HEK293T (cell line): ENCODE data around the gene SH3RF1.
"Not testable (repeated sequence)": the region's sequence is repeated elsewhere in the genome, so short reads cannot be mapped to it uniquely, and the experiment has no call there.

Source experiments
- CTCF ChIA-PET: fragments of 350-600 bp; formaldehyde crosslinking; extraction: SDS; loops from one replicate; lab custom pipeline; 2021; ENCODE audit warnings: antibody characterized with exemption, inconsistent platforms; lab: Yijun Ruan, JAX
- POLR2A ChIA-PET: fragments of 350-600 bp; formaldehyde crosslinking; extraction: SDS; loops from one replicate; lab custom pipeline; 2020; ENCODE audit warnings: antibody characterized with exemption, inconsistent platforms; lab: Yijun Ruan, JAX
- DNase-seq: peaks from one replicate; pipeline ENCODE4 v3.0.0; 2012; ENCODE audit warnings: mixed read lengths; ENCODE audit errors: extremely low spot score
- ARNT ChIP-seq: fragments of 450-650 bp; IDR thresholded peaks from 2 replicates; pipeline ENCODE4 v1.6.1; 2017; ENCODE audit warnings: mild to moderate bottlenecking
- BHLHE40 ChIP-seq: fragments of 450-650 bp; IDR thresholded peaks from 2 replicates; pipeline ENCODE4 v1.6.1; 2016; ENCODE audit warnings: mild to moderate bottlenecking, moderate library complexity, borderline replicate concordance
- CTBP1 ChIP-seq: fragments of 450-650 bp; IDR thresholded peaks from 2 replicates; pipeline ENCODE4 v1.6.1; 2016; ENCODE audit warnings: borderline replicate concordance
- ELF4 ChIP-seq: fragments of 450-650 bp; IDR thresholded peaks from 2 replicates; pipeline ENCODE4 v1.6.1; 2017; ENCODE audit warnings: antibody characterized with exemption
- FOXA1 ChIP-seq: fragments of 450-650 bp; IDR thresholded peaks from 2 replicates; pipeline ENCODE4 v1.6.1; 2016; ENCODE audit warnings: mild to moderate bottlenecking
- FOXK2 ChIP-seq: fragments of 450-650 bp; IDR thresholded peaks from 2 replicates; pipeline ENCODE4 v1.6.1; 2016; ENCODE audit warnings: mild to moderate bottlenecking
- FOXM1 ChIP-seq: fragments of 450-650 bp; IDR thresholded peaks from 2 replicates; pipeline ENCODE4 v1.6.1; 2017; ENCODE audit warnings: mild to moderate bottlenecking, borderline replicate concordance
- HDGF ChIP-seq: fragments of 450-650 bp; IDR thresholded peaks from 2 replicates; pipeline ENCODE4 v1.6.1; 2017; ENCODE audit warnings: antibody characterized with exemption, borderline replicate concordance
- L3MBTL2 ChIP-seq: fragments of 450-650 bp; conservative IDR thresholded peaks from 2 replicates; pipeline ENCODE4 v1.6.1; 2016; ENCODE audit warnings: mild to moderate bottlenecking
- LEF1 ChIP-seq: fragments of 450-650 bp; IDR thresholded peaks from 2 replicates; pipeline ENCODE4 v1.6.1; 2017; ENCODE audit warnings: mild to moderate bottlenecking, borderline replicate concordance
- NFRKB ChIP-seq: fragments of 450-650 bp; IDR thresholded peaks from 2 replicates; pipeline ENCODE4 v1.6.1; 2016; ENCODE audit warnings: mild to moderate bottlenecking, moderate library complexity
- PKNOX1 ChIP-seq: fragments of 450-650 bp; IDR thresholded peaks from 2 replicates; pipeline ENCODE4 v1.6.1; 2016
- SP1 ChIP-seq: fragments of 450-650 bp; IDR thresholded peaks from 2 replicates; pipeline ENCODE4 v1.6.1; 2017
- SUZ12 ChIP-seq: fragments of 450-650 bp; IDR thresholded peaks from 2 replicates; pipeline ENCODE4 v1.6.1; 2016; ENCODE audit warnings: mild to moderate bottlenecking
- TARDBP ChIP-seq: fragments of 450-650 bp; IDR thresholded peaks from 2 replicates; pipeline ENCODE4 v1.6.1; 2016
- ZNF384 ChIP-seq: fragments of 450-650 bp; IDR thresholded peaks from 2 replicates; pipeline ENCODE4 v1.6.1; 2016

SH3RF1 gene

GRCh38 chr4:169208516-169208915 lies 62.2 kb downstream of the SH3RF1 start:
- DNase-seq: no peak
- CTCF ChIA-PET: no interaction called here
- no peak for TF ChIP-seq ELF4
- no peak for TF ChIP-seq SUZ12
- no peak for TF ChIP-seq PKNOX1
- TF ChIP-seq LEF1: no peak
- no peak for TF ChIP-seq L3MBTL2
- no peak for TF ChIP-seq SP1
- POLR2A ChIA-PET: no interaction called here

GRCh38 chr4:169208090-169208455 lies 62.7 kb downstream of the SH3RF1 start:
- POLR2A ChIA-PET: no interaction called here
- DNase-seq: no peak
- TF ChIP-seq ELF4 (no peak), BHLHE40 (no peak), NFRKB (no peak), LEF1 (no peak), FOXA1 (no peak), FOXM1 (no peak), TARDBP (no peak), SUZ12 (no peak), PKNOX1 (no peak), ARNT (no peak), HDGF (no peak), ZNF384 (no peak), SP1 (no peak), CTBP1 (no peak), FOXK2 (no peak), L3MBTL2 (no peak)
- CTCF ChIA-PET: no interaction called here

GRCh38 chr4:169207436-169208089 lies 63.2 kb downstream of the SH3RF1 start:
- CTCF ChIA-PET: interaction anchor here (0.6 kb wide), 1 partner anchor 21 kb away, joined by 3 read pairs; no protein-coding TSS in a partner anchor
- DNase-seq: no peak
- POLR2A ChIA-PET: interaction anchor here (0.9 kb wide), 1 partner anchor 62 kb away, joined by 3 read pairs; no protein-coding TSS in a partner anchor
- TF ChIP-seq FOXA1 (no peak), SUZ12 (no peak), L3MBTL2 (no peak)

- TF ChIP-seq ELF4 (no peak), LEF1 (no peak), TARDBP (no peak), FOXK2 (no peak), NFRKB (no peak), ZNF384 (no peak), SP1 (no peak), HDGF (no peak), FOXM1 (no peak), FOXA1 (no peak)
- DNase-seq: no peak
- POLR2A ChIA-PET: no interaction called here
- CTCF ChIA-PET: no interaction called here
Observed at GRCh38 chr4:169205744-169206080, 65.0 kb downstream of the SH3RF1 start.

GRCh38 chr4:169205075-169205743 lies 65.5 kb downstream of the SH3RF1 start:
- ChIA-PET CTCF (no interaction called here), POLR2A (interaction anchor here (0.7 to 1.2 kb wide), 2 partner anchors 15 to 19 kb away, joined by 3 read pairs; no protein-coding TSS in a partner anchor)
- TF ChIP-seq TARDBP: no peak
- no peak for TF ChIP-seq ELF4
- no peak for TF ChIP-seq NFRKB
- no peak for TF ChIP-seq PKNOX1
- TF ChIP-seq BHLHE40: no peak
- no peak for TF ChIP-seq SUZ12
- TF ChIP-seq ARNT: no peak
- TF ChIP-seq FOXA1: no peak
- TF ChIP-seq LEF1: no peak
- TF ChIP-seq HDGF: no peak
- no peak for TF ChIP-seq SP1
- no peak for TF ChIP-seq ZNF384
- TF ChIP-seq L3MBTL2: no peak
- TF ChIP-seq FOXK2: no peak
- no peak for TF ChIP-seq CTBP1
- TF ChIP-seq FOXM1: no peak
- DNase-seq: no peak

GRCh38 chr4:169203891-169204290 lies 66.9 kb downstream of the SH3RF1 start:
- ChIA-PET POLR2A (no interaction called here), CTCF (interaction anchor here (1.1 kb wide), 1 partner anchor 19 kb away, joined by 3 read pairs; no protein-coding TSS in a partner anchor)
- no peak for DNase-seq
- TF ChIP-seq SP1 (no peak), FOXK2 (no peak), TARDBP (no peak), CTBP1 (no peak), FOXA1 (no peak), PKNOX1 (no peak), L3MBTL2 (no peak), NFRKB (no peak), SUZ12 (no peak), LEF1 (no peak), HDGF (no peak), ZNF384 (no peak), ARNT (no peak), ELF4 (no peak), BHLHE40 (no peak), FOXM1 (no peak)

- DNase-seq: not testable (repeated sequence)
- ChIA-PET POLR2A (interaction anchor here (0.6 kb wide), 1 partner anchor 426 kb away, joined by 3 read pairs; no protein-coding TSS in a partner anchor), CTCF (interaction anchor here (1.1 kb wide), 1 partner anchor 18 kb away, joined by 3 read pairs; no protein-coding TSS in a partner anchor)
Observed at GRCh38 chr4:169203278-169203677, 67.5 kb downstream of the SH3RF1 start.
